K562 (cell line): ENCODE results near the gene ABHD12.

Experiments used
- GABPA ChIP-seq: fragments of 200-800 bp; sonication (Bioruptor generic); conservative IDR thresholded peaks from 2 replicates; pipeline ENCODE4 v1.6.1; 2016; ENCODE audit warnings: low read depth, missing genetic modification characterization, missing compliant biosample characterization
- KLF10 ChIP-seq: fragments of 250-450 bp; sonication (Bioruptor Pico); IDR thresholded peaks from 2 replicates; pipeline ENCODE4 v1.6.1; 2021; ENCODE audit warnings: matching md5 sums
- POLR2A ChIP-seq: fragments of 450-650 bp; conservative IDR thresholded peaks from 2 replicates; pipeline ENCODE4 v1.6.1; 2016
- RBM17 ChIP-seq: fragments of 200-400 bp; formaldehyde crosslinking; IDR thresholded peaks from 2 replicates; pipeline ENCODE4 v1.6.1; 2017; ENCODE audit warnings: low read depth, mild to moderate bottlenecking, low read length, borderline replicate concordance
- TF ChIP-seq, protein P1 (sequence below): fragments of 150-350 bp; IDR thresholded peaks from 2 replicates; pipeline ENCODE4 v1.6.1; 2014; ENCODE audit warnings: low read depth, mild to moderate bottlenecking, low read length, borderline replicate concordance

DNA sequence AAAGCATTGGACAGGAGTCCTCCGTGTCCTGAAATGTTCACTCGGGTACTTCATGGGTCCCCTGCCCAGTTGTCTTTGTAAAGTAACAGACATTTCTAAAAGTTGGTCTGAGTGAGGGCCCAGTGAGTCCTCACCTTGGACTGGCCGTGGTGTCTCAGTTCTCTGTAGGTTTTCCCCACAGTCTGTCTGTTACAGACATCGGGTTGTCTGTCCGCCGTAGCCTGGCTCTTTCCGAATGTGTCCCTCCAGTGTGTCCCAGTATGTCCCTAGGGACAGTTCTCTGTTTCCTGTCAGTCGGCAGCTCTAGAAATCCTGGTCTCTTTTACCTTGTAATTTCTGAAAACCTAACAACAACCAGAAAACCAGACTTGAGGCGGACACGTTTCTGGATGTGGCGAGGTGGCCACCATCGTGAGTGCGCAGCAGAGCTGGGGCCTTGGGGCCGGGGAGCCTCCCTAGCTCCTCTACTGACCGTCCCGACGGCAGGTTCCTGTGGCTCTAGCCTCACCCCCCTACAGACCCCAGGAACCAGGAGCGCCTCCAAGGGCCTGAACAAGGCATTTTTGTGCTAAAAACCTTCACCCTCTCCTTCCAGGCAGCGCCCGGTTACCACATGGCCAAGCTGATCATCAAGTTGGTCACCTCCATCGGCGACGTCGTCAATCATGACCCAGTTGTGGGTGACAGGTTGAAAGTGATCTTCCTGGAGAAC is 100.6 kb downstream of the ABHD12 start:
- no peak for TF ChIP-seq GABPA (tag)
- TF ChIP-seq, protein P1, sequence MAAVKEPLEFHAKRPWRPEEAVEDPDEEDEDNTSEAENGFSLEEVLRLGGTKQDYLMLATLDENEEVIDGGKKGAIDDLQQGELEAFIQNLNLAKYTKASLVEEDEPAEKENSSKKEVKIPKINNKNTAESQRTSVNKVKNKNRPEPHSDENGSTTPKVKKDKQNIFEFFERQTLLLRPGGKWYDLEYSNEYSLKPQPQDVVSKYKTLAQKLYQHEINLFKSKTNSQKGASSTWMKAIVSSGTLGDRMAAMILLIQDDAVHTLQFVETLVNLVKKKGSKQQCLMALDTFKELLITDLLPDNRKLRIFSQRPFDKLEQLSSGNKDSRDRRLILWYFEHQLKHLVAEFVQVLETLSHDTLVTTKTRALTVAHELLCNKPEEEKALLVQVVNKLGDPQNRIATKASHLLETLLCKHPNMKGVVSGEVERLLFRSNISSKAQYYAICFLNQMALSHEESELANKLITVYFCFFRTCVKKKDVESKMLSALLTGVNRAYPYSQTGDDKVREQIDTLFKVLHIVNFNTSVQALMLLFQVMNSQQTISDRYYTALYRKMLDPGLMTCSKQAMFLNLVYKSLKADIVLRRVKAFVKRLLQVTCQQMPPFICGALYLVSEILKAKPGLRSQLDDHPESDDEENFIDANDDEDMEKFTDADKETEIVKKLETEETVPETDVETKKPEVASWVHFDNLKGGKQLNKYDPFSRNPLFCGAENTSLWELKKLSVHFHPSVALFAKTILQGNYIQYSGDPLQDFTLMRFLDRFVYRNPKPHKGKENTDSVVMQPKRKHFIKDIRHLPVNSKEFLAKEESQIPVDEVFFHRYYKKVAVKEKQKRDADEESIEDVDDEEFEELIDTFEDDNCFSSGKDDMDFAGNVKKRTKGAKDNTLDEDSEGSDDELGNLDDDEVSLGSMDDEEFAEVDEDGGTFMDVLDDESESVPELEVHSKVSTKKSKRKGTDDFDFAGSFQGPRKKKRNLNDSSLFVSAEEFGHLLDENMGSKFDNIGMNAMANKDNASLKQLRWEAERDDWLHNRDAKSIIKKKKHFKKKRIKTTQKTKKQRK, result no peak
- TF ChIP-seq KLF10 (CRISPR knock-in tag), result no peak
- TF ChIP-seq POLR2A, result no peak
- TF ChIP-seq RBM17, result no peak
